ENCODE data around the gene TNPO2.

TNPO2 gene

GRCh38 chr19:12669270-12670158 lies 54.2 kb downstream of the TNPO2 start (continued):
- TF ChIP-seq ZNF398 (tag by site-specific recombination; IDR thresholded peaks at IDR 0.05) (no peak), ZNF433 (tag by site-specific recombination; IDR thresholded peaks at IDR 0.05; ENCODE audit: low read depth) (no peak), ZNF132 (tag by site-specific recombination; IDR thresholded peaks at IDR 0.05; ENCODE audit: borderline replicate concordance) (no peak), ZSCAN23 (tag by site-specific recombination; IDR thresholded peaks at IDR 0.05) (peak; percentile 88; the same call in 1 of the 2 replicates), ZBTB26 (tag by site-specific recombination; optimal IDR thresholded peaks at IDR 0.05) (peak; percentile 8), ZBTB6 (tag by site-specific recombination; IDR thresholded peaks at IDR 0.05) (no peak), ZNF239 (tag by site-specific recombination; IDR thresholded peaks at IDR 0.05) (no peak), PRDM10 (tag by site-specific recombination; IDR thresholded peaks at IDR 0.05) (peak; percentile 44; the same call in 1 of the 2 replicates), ZBTB49 (tag by site-specific recombination; IDR thresholded peaks at IDR 0.05; ENCODE audit: low read depth) (no peak), ZNF610 (tag by site-specific recombination; IDR thresholded peaks at IDR 0.05; ENCODE audit: borderline replicate concordance) (peak; percentile 79; the same call in 1 of the 2 replicates), ZBTB8A (tag by site-specific recombination; IDR thresholded peaks at IDR 0.05) (peak; percentile 62), ZNF280D (tag by site-specific recombination; IDR thresholded peaks at IDR 0.05) (0 out of 2 replicates have a peak, but pooled peaks have one; percentile 58), ZNF473 (tag by site-specific recombination; IDR thresholded peaks at IDR 0.05) (no peak), ZNF223 (tag by site-specific recombination; IDR thresholded peaks at IDR 0.05) (no peak), ZNF571 (tag by site-specific recombination; IDR thresholded peaks at IDR 0.05) (no peak), ZNF544 (tag by site-specific recombination; IDR thresholded peaks at IDR 0.05) (no peak), IKZF3 (tag by site-specific recombination; IDR thresholded peaks at IDR 0.05) (no peak; the same call in 1 of the 2 replicates), ZNF501 (tag by site-specific recombination; IDR thresholded peaks at IDR 0.05) (peak; percentile 92), MEIS1 (CRISPR knock-in tag; IDR thresholded peaks at IDR 0.05; ENCODE audit: borderline replicate concordance) (no peak), ZNF843 (tag by site-specific recombination; IDR thresholded peaks at IDR 0.05) (peak; percentile 63), ZNF10 (tag by site-specific recombination; IDR thresholded peaks at IDR 0.05) (peak; percentile 10; the same call in 1 of the 2 replicates), ZSCAN18 (tag by site-specific recombination; IDR thresholded peaks at IDR 0.05) (peak; percentile 59; the same call in 1 of the 2 replicates)
